Measurements from ENCODE around the gene BMPR1B.

BMPR1B gene

GRCh38 chr4:94711635-94712034 is 46.1 kb upstream of the BMPR1B start:
- Histone ChIP-seq H3K4me3 (ENCODE audit: low read depth, low read length) (no peak overlapping the region), H3K4me1 (ENCODE audit: control insufficient read depth, insufficient read depth, low read length) (no peaks in the 10 kb centered on the region), H3K27ac (ENCODE audit: extremely low read depth, low read depth, low read length) (no peak overlapping the region), H3K36me3 (ENCODE audit: control insufficient read depth in 2 of 2, insufficient read depth in 1 of 2, low read length in 2 of 2) (no peaks in the 10 kb centered on the region), H3K9me3 (ENCODE audit: control insufficient read depth, insufficient read depth, low read depth, low read length) (no peaks in the 10 kb centered on the region)
- TF ChIP-seq ZNF24 (tag by site-specific recombination; IDR thresholded peaks at IDR 0.05), result no peak
- TF ChIP-seq ZNF335 (tag by site-specific recombination; conservative IDR thresholded peaks at IDR 0.05), result 0 out of 2 replicates have a peak, but pooled peaks have one; percentile 16
- POLR2A ChIA-PET, result no interaction called here
- CTCF ChIA-PET, result no interaction called here

DNA sequence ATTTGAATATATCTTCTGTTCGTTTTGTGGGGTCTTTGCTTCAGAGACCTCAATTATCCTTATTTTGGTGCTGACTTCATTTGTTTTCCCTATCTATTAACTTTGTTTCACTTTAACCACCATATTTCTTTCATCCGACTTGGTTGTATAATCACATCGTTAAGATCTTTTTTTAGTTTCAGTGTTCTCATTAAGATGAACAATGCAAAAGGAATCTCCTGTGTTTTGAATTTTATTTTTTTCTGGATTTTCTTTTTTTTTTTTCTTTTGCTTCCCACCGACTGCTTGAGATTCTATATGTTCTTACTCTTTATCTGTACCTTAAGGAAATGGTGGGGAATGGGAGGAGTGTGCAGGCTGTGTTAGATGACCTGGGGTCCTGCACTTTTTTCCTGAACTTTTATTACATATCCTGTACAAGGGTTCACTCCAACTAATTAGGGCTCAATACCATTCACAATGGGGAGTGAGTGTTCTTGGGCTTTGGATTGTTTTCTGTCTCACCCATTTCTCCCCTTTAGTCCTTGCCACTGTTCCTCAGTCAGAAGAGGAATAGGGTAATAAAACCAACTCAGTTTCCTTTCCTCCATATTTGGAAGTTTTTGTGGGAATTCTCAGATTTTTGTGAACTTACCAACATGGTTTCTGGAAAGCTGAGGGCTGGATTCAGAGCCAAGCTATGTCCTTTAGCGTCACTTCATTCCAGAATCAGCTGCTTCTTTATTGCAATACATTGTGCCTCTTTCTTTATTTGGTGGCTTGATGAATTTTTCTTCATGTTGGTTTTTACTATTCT is 43.2 kb upstream of the BMPR1B start:
- TF ChIP-seq ZSCAN30 (tag by site-specific recombination; IDR thresholded peaks at IDR 0.05), result no peak
- Histone ChIP-seq H3K27ac (ENCODE audit: extremely low read depth, low read depth, low read length) (no peak overlapping the region), H3K4me1 (ENCODE audit: control insufficient read depth, insufficient read depth, low read length) (no peaks in the 10 kb centered on the region), H3K36me3 (ENCODE audit: control insufficient read depth in 2 of 2, insufficient read depth in 1 of 2, low read length in 2 of 2) (no peaks in the 10 kb centered on the region), H3K9me3 (ENCODE audit: control insufficient read depth, insufficient read depth, low read depth, low read length) (no peaks in the 10 kb centered on the region), H3K4me3 (ENCODE audit: low read depth, low read length) (no peak overlapping the region)
- CTCF ChIA-PET, result interaction anchor here (0.7 kb wide), 1 partner anchor 18 kb away, joined by 3 read pairs; no protein-coding TSS in a partner anchor
- POLR2A ChIA-PET, result no interaction called here

- H3K4me1 ChIP-seq (ENCODE audit: control insufficient read depth, insufficient read depth, low read length), result no peaks in the 10 kb centered on the region
- TF ChIP-seq ZFHX2 (tag by site-specific recombination; conservative IDR thresholded peaks at IDR 0.05) (no peak), ZNF558 (tag by site-specific recombination; IDR thresholded peaks at IDR 0.05) (no peak), ZNF777 (tag by site-specific recombination; IDR thresholded peaks at IDR 0.05; ENCODE audit: borderline replicate concordance) (no peak), ZSCAN18 (tag by site-specific recombination; IDR thresholded peaks at IDR 0.05) (no peak), ZSCAN23 (tag by site-specific recombination; IDR thresholded peaks at IDR 0.05) (no peak), ZBTB8A (tag by site-specific recombination; IDR thresholded peaks at IDR 0.05) (no peak)
- TF ChIP-seq, protein P1, sequence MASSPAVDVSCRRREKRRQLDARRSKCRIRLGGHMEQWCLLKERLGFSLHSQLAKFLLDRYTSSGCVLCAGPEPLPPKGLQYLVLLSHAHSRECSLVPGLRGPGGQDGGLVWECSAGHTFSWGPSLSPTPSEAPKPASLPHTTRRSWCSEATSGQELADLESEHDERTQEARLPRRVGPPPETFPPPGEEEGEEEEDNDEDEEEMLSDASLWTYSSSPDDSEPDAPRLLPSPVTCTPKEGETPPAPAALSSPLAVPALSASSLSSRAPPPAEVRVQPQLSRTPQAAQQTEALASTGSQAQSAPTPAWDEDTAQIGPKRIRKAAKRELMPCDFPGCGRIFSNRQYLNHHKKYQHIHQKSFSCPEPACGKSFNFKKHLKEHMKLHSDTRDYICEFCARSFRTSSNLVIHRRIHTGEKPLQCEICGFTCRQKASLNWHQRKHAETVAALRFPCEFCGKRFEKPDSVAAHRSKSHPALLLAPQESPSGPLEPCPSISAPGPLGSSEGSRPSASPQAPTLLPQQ (tag by site-specific recombination; IDR thresholded peaks at IDR 0.05), result no peak
- no peaks in the 10 kb centered on the region for H3K36me3 ChIP-seq (ENCODE audit: control insufficient read depth in 2 of 2, insufficient read depth in 1 of 2, low read length in 2 of 2)
- POLR2A ChIA-PET, result no interaction called here
- no peak overlapping the region for H3K4me3 ChIP-seq (ENCODE audit: low read depth, low read length)
- no peak overlapping the region for H3K27ac ChIP-seq (ENCODE audit: extremely low read depth, low read depth, low read length)
- no peaks in the 10 kb centered on the region for H3K9me3 ChIP-seq (ENCODE audit: control insufficient read depth, insufficient read depth, low read depth, low read length)
- CTCF ChIA-PET, result no interaction called here
Measured at GRCh38 chr4:94715726-94716125, 42.0 kb upstream of the BMPR1B start.

- H3K4me1 ChIP-seq (ENCODE audit: control insufficient read depth, insufficient read depth, low read length), result no peaks in the 10 kb centered on the region
- H3K36me3 ChIP-seq (ENCODE audit: control insufficient read depth in 2 of 2, insufficient read depth in 1 of 2, low read length in 2 of 2), result no peaks in the 10 kb centered on the region
- H3K9me3 ChIP-seq (ENCODE audit: control insufficient read depth, insufficient read depth, low read depth, low read length), result no peaks in the 10 kb centered on the region
- H3K4me3 ChIP-seq (ENCODE audit: low read depth, low read length), result no peak overlapping the region
- ChIA-PET CTCF (interaction anchor here (0.6 kb wide), 1 partner anchor 8 kb away, joined by 3 read pairs; no protein-coding TSS in a partner anchor), POLR2A (no interaction called here)
- no peak overlapping the region for H3K27ac ChIP-seq (ENCODE audit: extremely low read depth, low read depth, low read length)
- TF ChIP-seq WT1 (tag by site-specific recombination; IDR thresholded peaks at IDR 0.05), result 0 out of 2 replicates have a peak, but pooled peaks have one; percentile 23
- no peak for TF ChIP-seq ZNF521 (tag by site-specific recombination; IDR thresholded peaks at IDR 0.05)
Measured at GRCh38 chr4:94721310-94721709, 36.4 kb upstream of the BMPR1B start.

All from HEK293 (cell line).